ENCODE results near the gene LRRTM4. TPM values are rescaled to one million over a fixed set of nuclear protein-coding genes. Genes with fewer than 3 reads are reported as not detected.

LRRTM4 gene
- total and polyA plus RNA-seq, 2 donors from 2014 or later, result 0.19 TPM; not detected in 1

GRCh38 chr2:76748581-76749296 lies 773.4 kb downstream of the LRRTM4 start:
- Histone ChIP-seq H3K4me3 (ENCODE audit: low read length in 3 of 3) (no peak overlapping the region), H3K27me3 (ENCODE audit: control insufficient read depth, insufficient read depth, low read length) (no peaks in the 10 kb centered on the region), H3K4me1 (ENCODE audit: control insufficient read depth in 2 of 3, insufficient read depth in 2 of 3, low read depth in 1 of 3, low read length in 3 of 3) (no peaks in the 10 kb centered on the region), H3K36me3 (ENCODE audit: control insufficient read depth in 2 of 3, insufficient read depth in 3 of 3, low read length in 3 of 3) (no peaks in the 10 kb centered on the region), H3K27ac (ENCODE audit: low read depth in 2 of 2, low read length in 2 of 2) (no peak overlapping the region), H3K9me3 (ENCODE audit: control insufficient read depth in 2 of 3, insufficient read depth in 1 of 3, low read length in 3 of 3) (no peaks in the 10 kb centered on the region), H3K9ac (ENCODE audit: low read length in 3 of 3) (no peak overlapping the region)
- DNase-seq (no peak), FAIRE-seq (no peak)
- intact Hi-C loops (cut with DNase I), result no loop called here
- TF ChIP-seq CTCF (IDR thresholded peaks at IDR 0.05; ENCODE audit: borderline replicate concordance, extremely low read depth, insufficient read depth), result no peak

- no peaks in the 10 kb centered on the region for H3K27me3 ChIP-seq (ENCODE audit: control insufficient read depth, insufficient read depth, low read length)
- H3K4me1 ChIP-seq (ENCODE audit: control insufficient read depth in 2 of 3, insufficient read depth in 2 of 3, low read depth in 1 of 3, low read length in 3 of 3), result no peaks in the 10 kb centered on the region
- no peak for FAIRE-seq
- no peak overlapping the region for H3K27ac ChIP-seq (ENCODE audit: low read depth in 2 of 2, low read length in 2 of 2)
- no peaks in the 10 kb centered on the region for H3K9me3 ChIP-seq (ENCODE audit: control insufficient read depth in 2 of 3, insufficient read depth in 1 of 3, low read length in 3 of 3)
- intact Hi-C loops (cut with DNase I), result no loop called here
- no peak for TF ChIP-seq CTCF (IDR thresholded peaks at IDR 0.05; ENCODE audit: borderline replicate concordance, extremely low read depth, insufficient read depth)
- no peak overlapping the region for H3K9ac ChIP-seq (ENCODE audit: low read length in 3 of 3)
- H3K4me3 ChIP-seq (ENCODE audit: low read length in 3 of 3), result no peak overlapping the region
- DNase-seq, result no peak
- H3K36me3 ChIP-seq (ENCODE audit: control insufficient read depth in 2 of 3, insufficient read depth in 3 of 3, low read length in 3 of 3), result no peaks in the 10 kb centered on the region
Observed at GRCh38 chr2:76745605-76746004, 776.6 kb downstream of the LRRTM4 start.

- Histone ChIP-seq H3K36me3 (ENCODE audit: control insufficient read depth in 2 of 3, insufficient read depth in 3 of 3, low read length in 3 of 3) (no peaks in the 10 kb centered on the region), H3K27ac (ENCODE audit: low read depth in 2 of 2, low read length in 2 of 2) (no peak overlapping the region), H3K27me3 (ENCODE audit: control insufficient read depth, insufficient read depth, low read length) (no peaks in the 10 kb centered on the region), H3K4me3 (ENCODE audit: low read length in 3 of 3) (no peak overlapping the region), H3K4me1 (ENCODE audit: control insufficient read depth in 2 of 3, insufficient read depth in 2 of 3, low read depth in 1 of 3, low read length in 3 of 3) (no peaks in the 10 kb centered on the region), H3K9ac (ENCODE audit: low read length in 3 of 3) (no peak overlapping the region), H3K9me3 (ENCODE audit: control insufficient read depth in 2 of 3, insufficient read depth in 1 of 3, low read length in 3 of 3) (no peaks in the 10 kb centered on the region)
- intact Hi-C loops (cut with DNase I), result no loop called here
- no peak for TF ChIP-seq CTCF (IDR thresholded peaks at IDR 0.05; ENCODE audit: borderline replicate concordance, extremely low read depth, insufficient read depth)
- DNase-seq (no peak), FAIRE-seq (no peak)
Observed at GRCh38 chr2:76737607-76738006, 784.6 kb downstream of the LRRTM4 start.

GRCh38 chr2:76733736-76734135 lies 788.4 kb downstream of the LRRTM4 start:
- no peak overlapping the region for H3K4me3 ChIP-seq (ENCODE audit: low read length in 3 of 3)
- FAIRE-seq, result no peak
- intact Hi-C loops (cut with DNase I), result no loop called here
- no peak for TF ChIP-seq CTCF (IDR thresholded peaks at IDR 0.05; ENCODE audit: borderline replicate concordance, extremely low read depth, insufficient read depth)
- H3K4me1 ChIP-seq (ENCODE audit: control insufficient read depth in 2 of 3, insufficient read depth in 2 of 3, low read depth in 1 of 3, low read length in 3 of 3), result no peaks in the 10 kb centered on the region
- no peaks in the 10 kb centered on the region for H3K36me3 ChIP-seq (ENCODE audit: control insufficient read depth in 2 of 3, insufficient read depth in 3 of 3, low read length in 3 of 3)
- H3K9me3 ChIP-seq (ENCODE audit: control insufficient read depth in 2 of 3, insufficient read depth in 1 of 3, low read length in 3 of 3), result no peaks in the 10 kb centered on the region
- H3K27me3 ChIP-seq (ENCODE audit: control insufficient read depth, insufficient read depth, low read length), result no peaks in the 10 kb centered on the region
- DNase-seq, result no peak
- H3K9ac ChIP-seq (ENCODE audit: low read length in 3 of 3), result no peak overlapping the region
- no peak overlapping the region for H3K27ac ChIP-seq (ENCODE audit: low read depth in 2 of 2, low read length in 2 of 2)
